GM12878 (cell line): ENCODE data around the gene PTGFRN. TPM values are rescaled to one million over a fixed set of nuclear protein-coding genes. Genes with fewer than 3 reads are reported as not detected.

Experiments
- ATAC-seq: fragments of 200-7000 bp; cut with Tn5 transposase; 3 replicates; pipeline ENCODE4 v1.9.1; 2020; ENCODE audit warnings: mild to moderate bottlenecking, moderate library complexity
- BruUV-seq: library from RNA; stranded (reverse); fragments of 400-500 nt; replicated peaks from 2 replicates; lab custom pipeline; 2021; lab: Mats Ljungman, UMichigan
- CTCF ChIA-PET: fragments of 300-600 bp; sonication (Branson Sonifier 250); formaldehyde crosslinking; extraction: SDS; loops from one replicate; lab custom pipeline; 2021; ENCODE audit warnings: inconsistent platforms; lab: Yijun Ruan, JAX
- POLR2A ChIA-PET: fragments of 350-600 bp; formaldehyde crosslinking; extraction: SDS; loops from one replicate; lab custom pipeline; 2021; ENCODE audit warnings: inconsistent platforms; lab: Charles Lee
- RAD21 ChIA-PET: fragments of 300-600 bp; sonication (Branson Sonifier 250); formaldehyde crosslinking; loops from one replicate; lab custom pipeline; 2023; ENCODE audit warnings: antibody characterized with exemption; ENCODE audit not compliant: unreplicated experiment; lab: Charles Lee
- SMC1A ChIA-PET: fragments of 300-600 bp; sonication (Branson Sonifier 250); formaldehyde crosslinking; loops from one replicate; lab custom pipeline; 2023; ENCODE audit not compliant: unreplicated experiment, uncharacterized antibody; lab: Charles Lee
- DNase-seq: peaks from one replicate; pipeline ENCODE4 v3.0.0-alpha.2; 2011; ENCODE audit warnings: low read depth, low spot score
- FAIRE-seq: peaks from 3 replicates; lab custom pipeline; 2011; peaks lifted over from hg19 to GRCh38; lab: Jason Lieb, UNC
- H2AFZ ChIP-seq: 2 replicates; pipeline ENCODE4 v1.6.0; 2011; ENCODE audit warnings: low read depth, low read length, control low read depth; ENCODE audit not compliant: control insufficient read depth
- H3K27ac ChIP-seq: 2 replicates; pipeline ENCODE4 v1.5.1; 2011; ENCODE audit warnings: control low read depth; ENCODE audit not compliant: control insufficient read depth, insufficient read depth
- H3K27me3 ChIP-seq, 2 experiments: replicated peaks in 1 of 2; 2 replicates each; pipeline versions ENCODE4 v1.6.0 to v1.6.1; 2011; ENCODE audit warnings: low read length in 1 of 2; ENCODE audit not compliant: control insufficient read depth in 2 of 2, insufficient read depth in 2 of 2
- H3K36me3 ChIP-seq, 2 experiments: 2 replicates each; pipeline ENCODE4 v1.5.1; 2011; ENCODE audit warnings: low read length in 1 of 2; ENCODE audit not compliant: control insufficient read depth in 2 of 2, insufficient read depth in 2 of 2
- H3K4me1 ChIP-seq: 2 replicates; pipeline ENCODE4 v1.6.1; 2011; ENCODE audit warnings: mild to moderate bottlenecking, low read length, moderate library complexity, mixed read lengths; ENCODE audit not compliant: control insufficient read depth, insufficient read depth
- H3K4me2 ChIP-seq: 2 replicates; pipeline ENCODE4 v1.6.0; 2011; ENCODE audit warnings: control low read depth; ENCODE audit not compliant: control insufficient read depth, insufficient read depth
- H3K4me3 ChIP-seq: fragments of 200-600 bp; sonication (generic); 2 replicates; pipeline ENCODE4 v1.5.1; 2016
- H3K79me2 ChIP-seq: 2 replicates; pipeline ENCODE4 v1.6.0; 2011; ENCODE audit warnings: low read length; ENCODE audit not compliant: control insufficient read depth, insufficient read depth
- H3K9ac ChIP-seq: 2 replicates; pipeline ENCODE4 v1.8.0; 2011; ENCODE audit warnings: low read length, control low read depth, mixed read lengths; ENCODE audit not compliant: control insufficient read depth, insufficient read depth
- H3K9me3 ChIP-seq: replicated peaks from 3 replicates; pipeline ENCODE4 v1.5.1; 2011; ENCODE audit warnings: mild to moderate bottlenecking, low read length; ENCODE audit not compliant: control insufficient read depth, insufficient read depth
- H4K20me1 ChIP-seq: 2 replicates; pipeline ENCODE4 v1.6.0; 2011; ENCODE audit not compliant: control insufficient read depth, insufficient read depth
- ATF7 ChIP-seq: fragments of 450-650 bp; IDR thresholded peaks from 2 replicates; pipeline ENCODE4 v1.6.1; 2016; ENCODE audit warnings: low read depth, mild to moderate bottlenecking
- CEBPB ChIP-seq, 2 experiments: fragments of 150-350 bp in 1 of 2; IDR thresholded peaks; 2 replicates each; pipeline ENCODE4 v1.6.1; 2012 to 2014; ENCODE audit warnings: low read depth in 2 of 2, low read length in 2 of 2, borderline replicate concordance in 1 of 2, inconsistent platforms in 1 of 2
- GABPA ChIP-seq: IDR thresholded peaks from 2 replicates; pipeline ENCODE4 v1.6.1; 2014; ENCODE audit warnings: antibody characterized with exemption, low read depth, mild to moderate bottlenecking, inconsistent platforms
- NR2C2 ChIP-seq: IDR thresholded peaks from 2 replicates; pipeline ENCODE4 v1.6.1; 2011; ENCODE audit warnings: borderline replicate concordance, low read depth; ENCODE audit not compliant: control insufficient read depth, insufficient read length
- RUNX3 ChIP-seq: IDR thresholded peaks from 2 replicates; pipeline ENCODE4 v1.6.1; 2012; ENCODE audit warnings: low read length, inconsistent platforms
- ZBED1 ChIP-seq: IDR thresholded peaks from 2 replicates; pipeline ENCODE4 v1.6.1; 2016; ENCODE audit warnings: borderline replicate concordance
- WGBS: methylation state at CpG from one replicate; pipeline ENCODE4 v1.1.6; 2016; ENCODE audit warnings: low lambda C conversion rate; ENCODE audit not compliant: insufficient replicate concordance, insufficient coverage; ENCODE audit errors: missing lambda C conversion rate; 5-methylcytosine and 5-hydroxymethylcytosine counted together
- in situ Hi-C: fragments of 300-500 bp; cut with MboI; formaldehyde crosslinking; loops from 9 replicates; pipeline ENCODE4 v1.14.3; 2018; ENCODE audit warnings: mixed read lengths
- intact Hi-C: fragments of 100-400 bp; cut with micrococcal nuclease; formaldehyde crosslinking; loops from one replicate; pipeline ENCODE4 v1.14.2; 2022; ENCODE audit not compliant: unreplicated experiment
- polyA plus RNA-seq, 11 experiments: library from polyadenylated mRNA; depleted of rRNA in 4 of 11; unstranded in 6 of 11; stranded (reverse) in 5 of 11; fragments of >200 nt; fragmentation: Nextera tagmentation in 4 of 11; fragmentation: Illumina TruSeq in 1 of 11; extraction: Ambion mirVana in 4 of 11; extraction: Trizol in 1 of 11; gene quantifications; 1 replicate in 1 of 11; 2 replicates in 10 of 11; pipeline versions ENCODE4 v1.2.1 to v1.2.3, GENCODE V29; 2011 to 2016; ENCODE audit warnings: inconsistent platforms in 2 of 11, missing spikeins in 2 of 11, low read depth in 1 of 11
- total RNA-seq, 4 experiments: library from RNA; depleted of rRNA in 3 of 4; stranded (reverse); fragments of >200 nt in 3 of 4; fragmentation: Illumina TruSeq in 1 of 4; extraction: Trizol in 1 of 4; gene quantifications; 2 replicates each; pipeline versions ENCODE4 v1.2.1 to v1.2.3, GENCODE V29; 2013 to 2021
- TF ChIP-seq, protein P1 (sequence below): fragments of 450-650 bp; IDR thresholded peaks from 2 replicates; pipeline ENCODE4 v1.6.1; 2017; ENCODE audit warnings: mild to moderate bottlenecking, low read depth, inconsistent platforms; ENCODE audit not compliant: poor library complexity, severe bottlenecking

The PTGFRN gene
- total and polyA plus RNA-seq, 10 of the 15 experiments (the other 5 are each of a cell fraction or from before 2014, with no cell fraction given): 2.7 to 8.3 (median 5.1) TPM

DNA sequence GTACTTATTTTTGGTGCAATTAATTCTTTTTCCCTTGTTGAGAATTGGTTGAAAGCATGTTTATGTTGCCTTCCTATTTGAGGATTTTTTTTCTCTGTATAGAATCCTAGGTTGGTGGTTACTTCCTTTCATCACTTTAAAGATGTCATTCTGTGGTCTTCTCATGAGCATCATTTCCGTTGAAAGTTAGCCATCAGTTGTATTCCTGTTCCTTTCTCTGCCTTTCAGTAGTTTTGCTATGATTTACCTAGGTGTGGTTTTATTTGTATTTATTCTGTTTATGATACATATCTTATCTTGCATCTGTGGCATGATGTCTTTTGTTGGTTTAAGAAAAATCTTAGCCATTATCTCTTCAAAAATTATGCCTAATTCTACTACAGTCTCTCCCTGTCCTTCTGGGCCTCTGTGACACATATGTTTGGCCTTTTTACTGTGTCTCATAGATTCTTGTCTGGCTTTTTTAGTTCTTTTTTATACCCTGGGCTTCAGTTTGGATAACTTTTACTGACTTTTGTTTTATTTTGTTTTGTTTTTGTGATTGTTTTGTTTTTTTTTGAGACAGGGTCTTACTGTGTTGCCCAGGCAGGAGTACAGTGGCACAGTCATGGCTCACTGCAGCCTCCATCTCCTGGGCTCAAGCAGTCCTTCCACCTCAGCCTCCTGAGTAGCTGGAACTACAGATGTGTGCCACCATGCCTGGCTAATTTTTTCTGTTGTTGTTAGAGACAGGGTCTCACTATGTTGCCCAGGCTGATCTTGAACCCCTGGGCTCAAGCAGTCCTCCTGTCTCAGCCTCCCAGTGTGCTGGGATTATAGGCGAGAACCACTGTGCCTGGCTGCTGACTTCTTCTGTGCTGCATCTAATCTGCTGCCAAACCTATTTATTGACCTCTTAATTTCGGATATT, 24.1 kb downstream of the PTGFRN start:
- TF ChIP-seq ATF7 (peak; percentile 51; the same call in 1 of the 2 replicates), ZBED1 (no peak), RUNX3 (peak; percentile 64; the same call in 1 of the 2 replicates), GABPA (0 out of 2 replicates have a peak, but pooled peaks have one; percentile 20), NR2C2 (no peak), CEBPB (IDR thresholded peaks at IDR 0.05; ENCODE audit: borderline replicate concordance in 1 of 2, low read depth in 2 of 2, low read length in 2 of 2) (no peak)
- TF ChIP-seq, protein P1, sequence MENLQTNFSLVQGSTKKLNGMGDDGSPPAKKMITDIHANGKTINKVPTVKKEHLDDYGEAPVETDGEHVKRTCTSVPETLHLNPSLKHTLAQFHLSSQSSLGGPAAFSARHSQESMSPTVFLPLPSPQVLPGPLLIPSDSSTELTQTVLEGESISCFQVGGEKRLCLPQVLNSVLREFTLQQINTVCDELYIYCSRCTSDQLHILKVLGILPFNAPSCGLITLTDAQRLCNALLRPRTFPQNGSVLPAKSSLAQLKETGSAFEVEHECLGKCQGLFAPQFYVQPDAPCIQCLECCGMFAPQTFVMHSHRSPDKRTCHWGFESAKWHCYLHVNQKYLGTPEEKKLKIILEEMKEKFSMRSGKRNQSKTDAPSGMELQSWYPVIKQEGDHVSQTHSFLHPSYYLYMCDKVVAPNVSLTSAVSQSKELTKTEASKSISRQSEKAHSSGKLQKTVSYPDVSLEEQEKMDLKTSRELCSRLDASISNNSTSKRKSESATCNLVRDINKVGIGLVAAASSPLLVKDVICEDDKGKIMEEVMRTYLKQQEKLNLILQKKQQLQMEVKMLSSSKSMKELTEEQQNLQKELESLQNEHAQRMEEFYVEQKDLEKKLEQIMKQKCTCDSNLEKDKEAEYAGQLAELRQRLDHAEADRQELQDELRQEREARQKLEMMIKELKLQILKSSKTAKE: no peak
- WGBS: 25% methylated on average over 3 of the region's 3 CpGs
- SMC1A ChIA-PET: interaction anchor here (0.6 to 2.4 kb wide), 21 partner anchors 9 to 208 kb away, joined by 3 to 25 read pairs (median 3); partner anchors contain the start of gene TTF2
- in situ Hi-C loops: no loop called here
- no peak overlapping the region for H2AFZ ChIP-seq
- BruUV-seq: no TSS peak
- RAD21 ChIA-PET: interaction anchor here (0.8 to 4.8 kb wide), 18 partner anchors 14 to 360 kb away, joined by 3 to 22 read pairs (median 5); no protein-coding TSS in a partner anchor
- H3K4me1 ChIP-seq: no peaks in the 10 kb centered on the region
- H3K27me3 ChIP-seq: no peaks in the 10 kb centered on the region
- POLR2A ChIA-PET: interaction anchor here (0.5 to 2.8 kb wide), 3 partner anchors 35 to 126 kb away, joined by 3 to 8 read pairs (median 4); partner anchors contain the start of gene TTF2
- no peaks in the 10 kb centered on the region for H4K20me1 ChIP-seq
- FAIRE-seq (no peak), ATAC-seq (peak; percentile 42), DNase-seq (no peak)
- no peaks in the 10 kb centered on the region for H3K9me3 ChIP-seq
- no peak overlapping the region for H3K9ac ChIP-seq
- intact Hi-C loops: loop anchor here (2.0 to 10.0 kb wide), 5 partner anchors 52 to 359 kb away; partner anchors contain the start of gene CD58
- CTCF ChIA-PET: interaction anchor here (0.8 to 3.7 kb wide), 30 partner anchors 8 to 359 kb away, joined by 3 to 23 read pairs (median 6); no protein-coding TSS in a partner anchor
- no peak overlapping the region for H3K4me2 ChIP-seq
- H3K4me3 ChIP-seq: no peak overlapping the region
- H3K27ac ChIP-seq: no peak overlapping the region
- H3K36me3 ChIP-seq: no peaks in the 10 kb centered on the region; a peak in 1 of 4 replicates
- no peaks in the 10 kb centered on the region for H3K79me2 ChIP-seq
